Stimulated activated CD4-positive, alpha-beta T cell treated with anti-CD3 and anti-CD28 coated beads, Interleukin-15, amount 100 ng/mL, for 24 hours (primary cell): ENCODE data around the gene MDC1.
A peak's percentile ranks its signal among the peaks of the same experiment; 100 is the strongest.
"Not testable (repeated sequence)": the region's sequence is repeated elsewhere in the genome, so short reads cannot be mapped to it uniquely, and the experiment has no call there.

Experiments
- DNase-seq: peaks from one replicate; pipeline ENCODE4 v3.0.0-alpha.2; 2020

MDC1 gene

GRCh38 chr6:30678964-30679726 is 37.9 kb downstream of the MDC1 start:
- peak; percentile 92 for DNase-seq

- no peak for DNase-seq
Observed at GRCh38 chr6:30676660-30677285, 40.3 kb downstream of the MDC1 start.

- DNase-seq: peak; percentile 94
Observed at GRCh38 chr6:30672445-30673253, 44.4 kb downstream of the MDC1 start, which contains the start of gene DHX16. DHX16 (minus strand) TSS chr6:30673006; CDS start chr6:30672841, 165 bp downstream.

- DNase-seq: no peak
Observed at GRCh38 chr6:30670760-30671527, 46.1 kb downstream of the MDC1 start.

- peak; percentile 63 for DNase-seq
Observed at GRCh38 chr6:30666300-30666699, 50.8 kb downstream of the MDC1 start.

- no peak for DNase-seq
Observed at GRCh38 chr6:30664994-30665767, 51.9 kb downstream of the MDC1 start.

- DNase-seq: not testable (repeated sequence)
Observed at GRCh38 chr6:30657922-30658321, 59.2 kb downstream of the MDC1 start.

GRCh38 chr6:30657454-30657853 is 59.6 kb downstream of the MDC1 start:
- DNase-seq: no peak

GRCh38 chr6:30656513-30656912 is 60.6 kb downstream of the MDC1 start:
- no peak for DNase-seq

GRCh38 chr6:30655743-30656094 is 61.4 kb downstream of the MDC1 start:
- DNase-seq: no peak

- DNase-seq: no peak
Observed at GRCh38 chr6:30654798-30655742, 62.0 kb downstream of the MDC1 start.

- no peak for DNase-seq
Observed at GRCh38 chr6:30651143-30651542, 65.9 kb downstream of the MDC1 start.
